Activated naive CD8-positive, alpha-beta T cell treated with anti-CD3 and anti-CD28 coated beads, Interleukin-2, amount 10 ng/mL, durations not matched to agents 7 days and 5 days (primary cell): ENCODE data around the gene GRK1. TPM values are rescaled to one million over a fixed set of nuclear protein-coding genes. Genes with fewer than 3 reads are reported as not detected.

ENCODE experiments used
- ATAC-seq: fragments of 150-1000 bp; cut with Tn5 transposase; one replicate; pipeline ENCODE4 v1.10.0; 2021; ENCODE audit warnings: low read depth, moderate library complexity
- POLR2A ChIA-PET: fragments of 350-600 bp; sonication (Branson Sonifier 250); formaldehyde crosslinking; loops from one replicate; lab custom pipeline; 2021; ENCODE audit warnings: antibody characterized with exemption; lab: Charles Lee
- DNase-seq: peaks from one replicate; pipeline ENCODE4 v3.0.0; 2021
- H3K27ac Mint-ChIP-seq: one replicate; pipeline ENCODE4 v1.8.0; 2022; ENCODE audit warnings: mild to moderate bottlenecking, mixed read lengths
- H3K27me3 Mint-ChIP-seq: one replicate; pipeline ENCODE4 v1.8.0; 2022; ENCODE audit warnings: mild to moderate bottlenecking, moderate library complexity, mixed read lengths
- H3K36me3 Mint-ChIP-seq: one replicate; pipeline ENCODE4 v1.8.0; 2021; ENCODE audit warnings: mild to moderate bottlenecking, mixed read lengths
- H3K4me1 Mint-ChIP-seq: one replicate; pipeline ENCODE4 v1.8.0; 2021; ENCODE audit warnings: mixed read lengths
- H3K4me3 Mint-ChIP-seq: one replicate; pipeline ENCODE4 v1.8.0; 2022; ENCODE audit warnings: mild to moderate bottlenecking, moderate library complexity, mixed read lengths
- H3K9me3 Mint-ChIP-seq: one replicate; pipeline ENCODE4 v1.8.0; 2021; ENCODE audit warnings: mixed read lengths
- total RNA-seq, 2 experiments: library from RNA; stranded (reverse); gene quantifications; one replicate each; pipeline ENCODE4 v1.2.3, GENCODE V29; 2021

Gene GRK1
- total RNA-seq, 2 experiments from 2014 or later: not detected

DNA sequence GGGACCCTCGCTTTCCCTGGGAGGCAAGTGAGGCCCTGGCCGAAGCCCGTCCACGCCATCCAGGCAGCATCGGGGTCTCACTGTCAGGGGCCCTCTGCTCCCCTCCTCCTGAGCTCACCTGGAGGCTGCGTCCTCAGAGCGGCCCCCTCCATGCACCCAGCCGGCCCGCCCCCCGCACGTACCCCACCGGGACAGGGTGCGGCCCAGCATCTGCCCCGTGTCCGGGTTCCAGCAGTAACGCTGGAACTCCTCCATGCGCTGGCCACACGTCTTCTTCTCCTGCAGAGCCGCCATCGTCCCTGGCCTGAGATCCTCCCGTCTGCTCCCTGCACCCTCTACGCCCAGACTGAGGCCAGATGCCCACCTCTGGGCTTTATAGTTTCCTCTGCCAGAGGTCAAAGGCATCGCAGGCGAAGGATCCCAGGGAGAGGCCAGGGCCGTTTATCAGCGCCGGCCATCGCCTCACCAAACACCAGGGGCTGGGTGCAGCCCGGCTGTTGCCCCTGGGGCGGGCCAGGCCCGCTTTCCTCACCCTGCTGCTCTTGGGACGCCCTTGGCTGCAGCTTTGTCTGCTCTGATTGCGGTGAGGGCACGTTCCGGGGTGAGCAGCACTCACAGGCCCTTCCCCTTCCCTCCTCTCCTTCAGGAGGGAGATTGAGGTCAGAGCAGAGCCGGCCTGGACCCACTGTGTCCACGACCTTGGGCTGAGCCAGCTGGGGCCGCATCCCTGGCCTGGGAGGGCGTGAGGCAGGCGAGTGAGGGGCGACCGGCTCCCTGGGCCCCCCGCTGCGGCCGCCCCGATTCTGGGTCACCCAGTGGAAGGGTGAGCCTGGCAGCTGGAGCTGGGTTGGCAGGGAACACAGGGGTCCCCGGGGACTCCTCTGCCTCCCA is 8.9 kb upstream of the GRK1 start, which contains the start of gene ATP4B:
Gene ATP4B (minus strand): TSS at position 348 of the 891 bp plus-strand sequence. CDS start 54 bp downstream, at position 294.
- peak; percentile 15 for DNase-seq
- no peak for ATAC-seq
- Mint-ChIP-seq H3K4me3 (no peak within 1 kb of the TSS), H3K36me3 (no peaks in the 10 kb centered on the region), H3K27me3 (peaks cover 10% of the 10 kb centered on the region), H3K27ac (no peak within 1 kb of the TSS), H3K4me1 (no peaks in the 10 kb centered on the region), H3K9me3 (peaks cover 9% of the 10 kb centered on the region)
- POLR2A ChIA-PET: no interaction called here

DNA sequence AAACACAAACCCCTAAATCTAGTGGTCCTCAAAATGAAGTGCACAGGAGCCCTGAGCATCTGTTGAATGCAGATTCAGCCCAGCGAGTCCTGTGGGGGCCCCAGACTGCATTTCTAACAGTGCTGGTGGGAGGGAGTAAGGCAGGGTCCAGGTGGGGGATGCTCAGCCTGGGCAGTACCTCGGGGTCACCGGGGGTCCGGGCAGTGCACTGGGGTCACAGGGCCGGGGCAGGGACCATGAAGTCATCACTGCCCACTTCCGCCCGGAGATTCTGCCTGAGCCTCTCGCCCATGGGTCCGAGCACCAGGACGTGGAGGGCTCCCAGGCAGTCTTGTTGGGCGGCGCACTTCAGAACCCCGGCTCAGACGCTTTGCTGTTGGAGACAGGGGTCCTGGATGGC is 8.2 kb upstream of the GRK1 start:
- peaks cover 12% of the 10 kb centered on the region for H3K27me3 Mint-ChIP-seq
- ATAC-seq (no peak), DNase-seq (peak; percentile 19)
- H3K4me1 Mint-ChIP-seq: no peaks in the 10 kb centered on the region
- H3K4me3 Mint-ChIP-seq: no peak overlapping the region
- POLR2A ChIA-PET: no interaction called here
- H3K9me3 Mint-ChIP-seq: peaks cover 9% of the 10 kb centered on the region
- no peaks in the 10 kb centered on the region for H3K36me3 Mint-ChIP-seq
- H3K27ac Mint-ChIP-seq: no peak overlapping the region

- ATAC-seq (no peak), DNase-seq (no peak)
- H3K9me3 Mint-ChIP-seq: peaks cover 9% of the 10 kb centered on the region
- H3K4me3 Mint-ChIP-seq: no peak overlapping the region
- no peaks in the 10 kb centered on the region for H3K36me3 Mint-ChIP-seq
- H3K27ac Mint-ChIP-seq: no peak overlapping the region
- H3K27me3 Mint-ChIP-seq: peaks cover 14% of the 10 kb centered on the region
- POLR2A ChIA-PET: no interaction called here
- no peaks in the 10 kb centered on the region for H3K4me1 Mint-ChIP-seq
Observed at GRCh38 chr13:113659337-113659736, 7.7 kb upstream of the GRK1 start.

GRCh38 chr13:113660066-113660465 is 7.0 kb upstream of the GRK1 start:
- H3K36me3 Mint-ChIP-seq: no peaks in the 10 kb centered on the region
- DNase-seq: peak; percentile 15
- no peaks in the 10 kb centered on the region for H3K4me1 Mint-ChIP-seq
- POLR2A ChIA-PET: no interaction called here
- ATAC-seq: no peak
- no peak overlapping the region for H3K27ac Mint-ChIP-seq
- H3K9me3 Mint-ChIP-seq: peaks cover 9% of the 10 kb centered on the region
- no peak overlapping the region for H3K4me3 Mint-ChIP-seq
- peaks cover 16% of the 10 kb centered on the region for H3K27me3 Mint-ChIP-seq

GRCh38 chr13:113661509-113661908 is 5.5 kb upstream of the GRK1 start:
- Mint-ChIP-seq H3K4me1 (no peaks in the 10 kb centered on the region), H3K27ac (no peak overlapping the region), H3K9me3 (peaks cover 9% of the 10 kb centered on the region), H3K27me3 (peaks cover 16% of the 10 kb centered on the region), H3K36me3 (no peaks in the 10 kb centered on the region), H3K4me3 (no peak overlapping the region)
- POLR2A ChIA-PET: no interaction called here
- no peak for ATAC-seq
- no peak for DNase-seq

- ATAC-seq (no peak), DNase-seq (peak; percentile 8)
- Mint-ChIP-seq H3K4me1 (no peaks in the 10 kb centered on the region), H3K4me3 (no peak overlapping the region), H3K36me3 (no peaks in the 10 kb centered on the region), H3K27me3 (peaks cover 17% of the 10 kb centered on the region), H3K27ac (no peak overlapping the region), H3K9me3 (peaks cover 9% of the 10 kb centered on the region)
- POLR2A ChIA-PET: no interaction called here
Observed at GRCh38 chr13:113663934-113664333, 3.1 kb upstream of the GRK1 start.

DNA sequence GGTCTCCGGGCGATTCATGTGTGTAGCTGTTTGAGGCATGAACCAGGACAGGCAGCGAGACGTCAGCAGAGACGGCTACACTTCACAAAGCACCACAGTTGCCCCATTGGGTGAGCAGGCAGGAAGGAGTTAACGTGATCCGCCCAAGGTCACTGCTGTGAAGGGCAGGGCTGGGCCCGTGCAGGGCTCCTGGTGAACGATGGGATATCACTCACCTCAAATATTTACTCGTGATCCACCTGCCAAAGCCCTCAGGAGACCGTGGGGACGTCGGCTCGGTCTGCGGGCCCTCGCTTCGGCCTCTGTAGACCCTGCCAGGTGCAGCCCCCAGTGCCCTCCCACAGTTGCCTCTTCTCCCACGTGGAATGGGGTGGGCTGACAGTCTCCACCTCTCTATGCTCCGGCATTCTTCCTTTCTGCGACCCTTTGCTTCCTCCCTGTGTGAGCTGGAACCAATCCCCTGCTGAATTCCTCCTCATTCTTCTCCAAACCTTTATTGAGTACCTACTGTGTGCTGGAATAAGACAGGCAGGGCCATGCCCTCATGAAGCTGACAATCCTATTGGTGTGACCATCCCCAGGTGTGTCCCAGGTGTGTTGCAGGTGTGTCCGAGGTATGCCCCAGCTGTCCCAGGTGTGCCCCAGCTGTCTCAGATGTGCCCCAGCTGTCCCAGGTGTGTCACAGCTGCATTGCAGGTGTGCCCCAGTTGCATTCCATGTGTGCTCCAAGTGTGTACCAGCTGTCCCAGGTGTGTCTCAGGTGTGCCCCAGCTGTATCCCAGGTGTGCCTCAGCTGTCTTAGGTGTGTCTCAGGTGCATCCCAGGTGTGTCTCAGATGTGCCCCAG is 2.0 kb upstream of the GRK1 start:
- Mint-ChIP-seq H3K9me3 (peaks cover 9% of the 10 kb centered on the region), H3K27ac (no peak overlapping the region), H3K36me3 (no peaks in the 10 kb centered on the region), H3K4me3 (no peak overlapping the region), H3K27me3 (peaks cover 17% of the 10 kb centered on the region), H3K4me1 (no peaks in the 10 kb centered on the region)
- peak; percentile 25 for DNase-seq
- ATAC-seq: no peak
- POLR2A ChIA-PET: no interaction called here

DNA sequence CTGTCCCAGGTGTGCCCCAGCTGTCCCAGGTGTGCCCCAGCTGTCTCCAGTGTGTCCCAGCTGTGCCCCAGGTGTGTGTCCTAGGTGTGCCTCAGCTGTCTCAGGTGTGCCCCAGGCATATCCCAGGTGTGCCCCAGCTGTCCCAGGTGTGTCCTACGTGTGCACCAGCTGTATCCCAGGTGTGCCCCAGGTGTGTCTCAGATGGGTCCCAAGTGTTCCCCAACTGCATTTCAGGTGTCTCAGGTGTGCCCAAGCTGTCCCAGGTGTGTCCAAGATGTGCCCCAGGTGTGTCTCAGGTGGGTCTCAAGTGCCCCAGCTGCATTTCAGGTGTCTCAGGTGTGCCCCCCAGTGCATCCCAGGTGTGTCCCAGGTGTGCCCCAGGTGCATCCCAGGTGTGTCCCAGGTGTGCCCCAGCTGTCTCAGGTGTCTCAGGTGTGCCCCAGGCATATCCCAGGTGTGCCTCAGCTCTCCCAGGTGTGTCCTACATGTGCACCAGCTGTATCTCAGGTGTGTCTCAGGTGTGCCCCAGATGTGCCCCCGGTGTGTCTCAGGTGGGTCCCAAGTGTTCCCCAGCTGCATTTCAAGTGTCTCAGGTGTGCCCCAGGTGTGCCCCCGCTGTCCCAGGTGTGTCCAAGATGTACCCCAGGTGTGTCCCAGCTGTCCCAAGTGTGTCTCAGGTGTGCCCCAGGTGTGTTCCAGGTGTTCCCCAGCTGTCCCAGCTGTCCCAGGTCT is 1.3 kb upstream of the GRK1 start:
- Mint-ChIP-seq H3K9me3 (peaks cover 8% of the 10 kb centered on the region), H3K36me3 (no peaks in the 10 kb centered on the region), H3K4me1 (no peaks in the 10 kb centered on the region), H3K4me3 (no peak overlapping the region), H3K27ac (no peak overlapping the region), H3K27me3 (peaks cover 16% of the 10 kb centered on the region)
- POLR2A ChIA-PET: no interaction called here
- ATAC-seq: no peak
- DNase-seq: peak; percentile 24

GRCh38 chr13:113666329-113666670 is 719 bp upstream of the GRK1 start:
- POLR2A ChIA-PET: no interaction called here
- Mint-ChIP-seq H3K27me3 (peaks cover 14% of the 10 kb centered on the region), H3K4me3 (no peak overlapping the region), H3K36me3 (no peaks in the 10 kb centered on the region), H3K4me1 (no peaks in the 10 kb centered on the region), H3K27ac (no peak overlapping the region), H3K9me3 (peaks cover 4% of the 10 kb centered on the region)
- ATAC-seq (no peak), DNase-seq (no peak)

- ATAC-seq: no peak
- DNase-seq: no peak
- Mint-ChIP-seq H3K36me3 (peaks cover 3% of the 10 kb centered on the region), H3K4me1 (peaks cover 4% of the 10 kb centered on the region), H3K27me3 (peaks cover 7% of the 10 kb centered on the region), H3K27ac (no peak overlapping the region), H3K9me3 (peaks cover 5% of the 10 kb centered on the region), H3K4me3 (no peak overlapping the region)
- POLR2A ChIA-PET: no interaction called here
Observed at GRCh38 chr13:113667771-113668490, 912 bp downstream of the GRK1 start.

GRCh38 chr13:113668491-113668971 is 1.5 kb downstream of the GRK1 start:
- Mint-ChIP-seq H3K4me1 (peaks cover 4% of the 10 kb centered on the region), H3K9me3 (peaks cover 5% of the 10 kb centered on the region), H3K4me3 (no peak overlapping the region), H3K36me3 (peaks cover 3% of the 10 kb centered on the region), H3K27me3 (peaks cover 5% of the 10 kb centered on the region), H3K27ac (no peak overlapping the region)
- POLR2A ChIA-PET: no interaction called here
- DNase-seq (peak; percentile 24), ATAC-seq (no peak)

- POLR2A ChIA-PET: no interaction called here
- Mint-ChIP-seq H3K27me3 (peaks cover 4% of the 10 kb centered on the region), H3K4me3 (no peak overlapping the region), H3K27ac (no peak overlapping the region), H3K36me3 (peaks cover 3% of the 10 kb centered on the region), H3K9me3 (peaks cover 5% of the 10 kb centered on the region), H3K4me1 (peaks cover 4% of the 10 kb centered on the region)
- ATAC-seq: no peak
- DNase-seq: peak; percentile 18
Observed at GRCh38 chr13:113669231-113669754, 2.3 kb downstream of the GRK1 start.
